IPS-18c (cell line): ENCODE results near the gene QARS1.
A peak's percentile ranks its signal among the peaks of the same experiment; 100 is the strongest.

Experiments
- H3K4me3 ChIP-seq: 2 replicates; pipeline ENCODE4 v1.7.0; 2013; ENCODE audit warnings: low read depth, mild to moderate bottlenecking, low read length, moderate library complexity; ENCODE audit not compliant: insufficient read depth
- H3K9me3 ChIP-seq: one replicate; pipeline ENCODE4 v1.6.1; 2013; ENCODE audit warnings: mild to moderate bottlenecking, low read length, moderate library complexity; ENCODE audit not compliant: control insufficient read depth, insufficient read depth

The QARS1 gene

DNA sequence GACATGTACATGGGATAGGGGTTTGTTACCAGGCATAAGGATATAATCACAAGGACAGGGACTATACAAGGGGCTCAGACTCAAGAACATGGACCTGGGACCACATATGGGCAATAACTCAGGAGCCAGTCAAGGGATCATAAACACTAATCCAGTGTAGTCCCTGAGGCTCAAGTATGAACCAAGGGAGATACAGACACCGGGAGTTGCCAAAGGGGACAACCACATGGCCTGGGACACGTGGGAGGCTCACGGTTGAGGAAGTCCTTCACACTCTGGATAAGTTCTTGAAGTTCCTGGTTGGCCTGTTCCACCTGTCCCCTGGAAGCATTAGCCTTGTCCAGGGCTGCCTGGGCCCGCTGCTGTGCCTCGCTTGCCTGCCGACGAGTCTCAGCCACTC is 17.9 kb upstream of the QARS1 start:
- Histone ChIP-seq H3K9me3 (no peaks in the 10 kb centered on the region), H3K4me3 (no peak overlapping the region)

DNA sequence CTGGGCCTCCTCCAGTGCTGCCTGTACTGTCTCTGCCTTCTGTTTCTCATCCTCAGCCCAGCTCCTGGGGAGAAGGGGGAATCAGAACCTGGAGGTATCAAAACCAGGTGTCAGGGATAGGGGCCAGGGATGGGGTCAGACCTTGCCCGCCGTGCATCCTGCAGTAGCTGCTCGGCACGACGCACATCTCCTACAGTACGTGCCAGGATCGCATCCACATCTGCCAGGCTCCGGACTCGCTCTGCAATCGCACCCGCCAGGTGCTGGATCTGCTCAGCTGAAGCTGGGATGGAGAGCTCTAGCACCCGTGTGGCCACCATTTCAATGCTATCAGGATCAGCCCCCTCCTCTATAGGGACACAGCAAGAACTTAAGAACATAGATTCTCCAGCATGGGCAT is 17.5 kb upstream of the QARS1 start:
- Histone ChIP-seq H3K9me3 (no peaks in the 10 kb centered on the region), H3K4me3 (no peak overlapping the region)

DNA sequence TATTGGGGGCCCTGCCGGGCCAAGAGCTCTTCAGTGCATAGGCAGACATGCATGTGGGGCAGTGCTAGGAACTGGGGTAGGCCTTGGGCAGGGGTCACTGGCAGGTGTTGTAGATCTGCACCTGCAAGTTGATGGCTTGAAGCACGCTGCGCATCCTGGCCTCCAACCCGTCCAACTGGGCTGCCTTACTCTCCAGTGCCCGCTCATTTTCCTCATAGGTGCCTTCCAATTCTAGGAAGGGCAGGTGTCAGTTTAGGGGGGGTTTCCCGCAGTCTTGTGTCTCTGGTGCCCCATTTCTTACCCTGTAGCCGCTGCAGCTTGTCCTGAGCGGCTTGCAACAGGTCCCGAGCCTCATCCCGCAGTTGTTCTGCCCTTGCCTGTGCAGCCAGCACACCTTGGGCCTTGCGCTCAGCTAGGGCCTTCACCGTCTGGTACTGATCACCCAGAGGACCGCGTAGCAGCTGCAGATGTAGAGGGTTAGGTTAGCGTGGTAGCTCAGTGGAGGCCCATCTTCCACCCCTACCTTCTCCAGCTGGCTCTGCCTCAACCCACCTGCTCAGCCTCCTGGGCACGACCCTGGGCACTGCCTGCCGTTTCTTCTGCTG is 16.7 kb upstream of the QARS1 start:
- Histone ChIP-seq H3K4me3 (peak overlapping the region; percentile 99), H3K9me3 (no peaks in the 10 kb centered on the region)

- H3K9me3 ChIP-seq: no peaks in the 10 kb centered on the region
Measured at GRCh38 chr3:49120438-49121131, 16.0 kb upstream of the QARS1 start, which contains the start of gene USP19. Gene USP19, minus strand, starts transcription at chr3:49120823. Its CDS starts 1,678 bp downstream, at chr3:49119145.

GRCh38 chr3:49120096-49120437 is 15.5 kb upstream of the QARS1 start:
- Histone ChIP-seq H3K9me3 (no peaks in the 10 kb centered on the region), H3K4me3 (peak overlapping the region; percentile 99)

More at GRCh38 chr3:49120438-49121131, 16.0 kb upstream of the QARS1 start, which contains the start of gene USP19:
- H3K4me3 ChIP-seq: peak within 1 kb of the TSS; percentile 99

DNA sequence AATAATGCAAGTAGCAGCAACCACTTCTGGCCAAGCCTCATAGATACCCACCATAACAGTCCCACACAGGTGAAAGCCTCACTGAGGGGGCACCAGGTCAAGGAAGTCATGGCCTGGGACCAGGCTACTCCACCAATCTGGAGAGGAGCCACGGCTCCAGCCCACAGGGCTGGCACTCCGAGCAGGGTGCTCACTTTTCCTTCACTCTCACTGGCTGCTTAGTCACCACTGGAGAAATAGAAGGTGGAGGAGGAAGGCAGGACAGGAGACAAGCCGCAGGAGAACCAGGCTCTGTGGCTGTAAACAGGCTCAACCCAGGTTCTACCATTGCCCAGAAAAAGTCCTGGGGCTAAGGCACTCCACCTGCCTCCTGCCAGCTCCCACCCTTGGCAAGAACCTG is 14.9 kb upstream of the QARS1 start:
- Histone ChIP-seq H3K4me3 (peak overlapping the region; percentile 99), H3K9me3 (no peaks in the 10 kb centered on the region)

DNA sequence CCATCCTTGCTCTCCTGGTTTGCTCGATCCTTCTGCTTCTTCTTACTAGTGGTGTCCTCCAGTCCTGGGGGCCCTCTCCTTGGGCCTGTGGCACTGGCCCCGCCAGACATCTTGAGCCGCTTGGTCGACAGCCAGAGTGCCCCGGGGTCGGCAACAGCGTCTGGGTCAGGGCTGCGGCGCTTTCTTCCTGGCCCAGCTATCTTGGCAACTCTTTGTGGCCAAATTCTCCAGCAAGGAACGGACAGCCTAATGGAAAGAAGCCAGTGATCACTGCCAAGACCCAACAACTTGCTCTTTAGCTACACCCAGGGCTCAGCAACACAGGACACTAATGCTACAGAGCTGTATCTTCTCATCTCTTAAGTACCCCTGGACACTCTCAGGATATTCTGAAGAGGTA is 14.5 kb upstream of the QARS1 start:
- no peak overlapping the region for H3K4me3 ChIP-seq
- no peaks in the 10 kb centered on the region for H3K9me3 ChIP-seq

DNA sequence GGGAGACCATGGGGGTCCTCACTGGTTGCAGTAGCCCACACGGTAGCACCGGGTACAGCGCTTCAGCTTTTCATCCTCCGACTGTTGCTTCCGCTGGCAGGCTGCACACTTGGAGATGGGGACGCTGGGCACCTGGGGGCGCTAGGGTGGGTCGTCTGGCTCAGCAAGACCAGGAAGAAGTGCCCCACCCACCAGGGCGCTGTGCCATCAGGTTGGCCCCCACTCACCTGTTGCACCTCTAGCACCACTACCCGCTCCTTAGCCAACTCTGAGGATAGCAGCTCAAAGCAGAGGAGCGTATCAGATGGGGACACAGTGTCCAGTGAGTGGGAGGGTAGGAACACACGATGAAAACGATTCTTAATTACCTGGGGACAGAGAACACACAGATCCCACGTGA is 7.7 kb upstream of the QARS1 start:
- Histone ChIP-seq H3K4me3 (no peak overlapping the region), H3K9me3 (no peaks in the 10 kb centered on the region)

- H3K4me3 ChIP-seq: no peak overlapping the region
- no peaks in the 10 kb centered on the region for H3K9me3 ChIP-seq
Measured at GRCh38 chr3:49111347-49111746, 6.8 kb upstream of the QARS1 start.

DNA sequence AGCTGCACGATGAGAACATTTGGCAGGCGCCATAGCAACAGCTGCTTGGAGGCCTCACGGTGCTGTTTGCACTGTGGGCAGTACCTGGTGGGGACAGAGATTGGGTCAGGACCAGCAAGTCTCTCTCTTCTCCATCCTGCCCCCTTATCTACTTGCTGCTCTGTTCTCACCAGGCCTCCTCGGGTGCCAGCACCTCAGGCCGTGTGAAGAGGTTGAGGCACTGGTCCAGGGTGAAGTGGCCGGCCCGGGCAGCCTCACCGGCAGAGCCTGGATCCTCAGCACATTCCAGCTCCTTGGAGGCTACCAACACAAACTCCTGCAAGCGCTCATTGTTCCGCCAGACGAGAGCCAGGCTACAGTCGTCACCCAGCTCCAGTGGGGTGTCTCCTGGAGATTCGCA is 6.2 kb upstream of the QARS1 start:
- H3K9me3 ChIP-seq: no peaks in the 10 kb centered on the region
- H3K4me3 ChIP-seq: no peak overlapping the region

DNA sequence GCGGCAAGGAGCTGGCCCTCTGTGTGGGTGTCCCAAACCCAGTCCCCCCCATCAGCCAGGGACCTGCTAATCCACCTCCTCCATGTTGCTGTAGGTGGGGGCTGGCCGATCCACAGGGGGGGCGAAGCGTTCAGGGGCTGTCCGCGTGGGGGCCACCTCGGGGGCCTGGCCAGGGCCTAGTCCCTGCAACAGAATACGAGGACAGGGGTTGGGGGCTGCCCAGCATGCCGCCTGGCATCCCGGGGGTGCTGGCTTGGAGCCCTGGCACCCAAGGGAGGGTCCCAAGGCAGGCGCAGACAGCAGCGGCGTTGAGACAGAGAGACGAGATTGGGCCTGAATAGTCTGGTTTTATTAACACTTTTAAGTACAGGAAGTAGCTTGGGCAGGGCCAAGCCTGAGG is 3.8 kb upstream of the QARS1 start:
- Histone ChIP-seq H3K9me3 (no peaks in the 10 kb centered on the region), H3K4me3 (no peak overlapping the region)

GRCh38 chr3:49104052-49104426 is 518 bp downstream of the QARS1 start:
- H3K9me3 ChIP-seq: peaks cover 4% of the 10 kb centered on the region
- peak overlapping the region; percentile 92 for H3K4me3 ChIP-seq

GRCh38 chr3:49100046-49100615 is 4.4 kb downstream of the QARS1 start:
- H3K4me3 ChIP-seq: no peak overlapping the region
- H3K9me3 ChIP-seq: peaks cover 4% of the 10 kb centered on the region

- no peak overlapping the region for H3K4me3 ChIP-seq
- H3K9me3 ChIP-seq: peaks cover 4% of the 10 kb centered on the region
Measured at GRCh38 chr3:49098910-49099630, 5.5 kb downstream of the QARS1 start.

DNA sequence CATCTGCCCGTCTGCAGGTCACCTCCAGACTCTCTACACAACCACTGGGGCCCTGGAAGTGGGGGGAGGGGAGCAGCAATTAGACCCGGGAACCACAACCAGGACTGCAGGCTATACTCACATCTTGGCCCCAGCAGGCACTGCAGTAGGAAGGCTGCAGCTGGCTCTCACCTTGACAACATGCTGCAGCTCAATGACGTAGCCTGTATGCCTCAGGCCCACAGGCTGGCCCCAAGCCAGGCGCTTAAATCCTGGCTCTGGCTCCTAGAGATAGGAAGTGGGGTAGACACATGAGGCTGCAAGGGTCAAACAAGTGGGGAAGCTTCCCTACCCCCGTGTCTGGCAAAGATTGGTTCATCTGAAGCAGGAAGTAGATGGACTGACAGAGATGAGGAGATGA is 6.1 kb downstream of the QARS1 start:
- Histone ChIP-seq H3K4me3 (no peak overlapping the region), H3K9me3 (peaks cover 4% of the 10 kb centered on the region)

DNA sequence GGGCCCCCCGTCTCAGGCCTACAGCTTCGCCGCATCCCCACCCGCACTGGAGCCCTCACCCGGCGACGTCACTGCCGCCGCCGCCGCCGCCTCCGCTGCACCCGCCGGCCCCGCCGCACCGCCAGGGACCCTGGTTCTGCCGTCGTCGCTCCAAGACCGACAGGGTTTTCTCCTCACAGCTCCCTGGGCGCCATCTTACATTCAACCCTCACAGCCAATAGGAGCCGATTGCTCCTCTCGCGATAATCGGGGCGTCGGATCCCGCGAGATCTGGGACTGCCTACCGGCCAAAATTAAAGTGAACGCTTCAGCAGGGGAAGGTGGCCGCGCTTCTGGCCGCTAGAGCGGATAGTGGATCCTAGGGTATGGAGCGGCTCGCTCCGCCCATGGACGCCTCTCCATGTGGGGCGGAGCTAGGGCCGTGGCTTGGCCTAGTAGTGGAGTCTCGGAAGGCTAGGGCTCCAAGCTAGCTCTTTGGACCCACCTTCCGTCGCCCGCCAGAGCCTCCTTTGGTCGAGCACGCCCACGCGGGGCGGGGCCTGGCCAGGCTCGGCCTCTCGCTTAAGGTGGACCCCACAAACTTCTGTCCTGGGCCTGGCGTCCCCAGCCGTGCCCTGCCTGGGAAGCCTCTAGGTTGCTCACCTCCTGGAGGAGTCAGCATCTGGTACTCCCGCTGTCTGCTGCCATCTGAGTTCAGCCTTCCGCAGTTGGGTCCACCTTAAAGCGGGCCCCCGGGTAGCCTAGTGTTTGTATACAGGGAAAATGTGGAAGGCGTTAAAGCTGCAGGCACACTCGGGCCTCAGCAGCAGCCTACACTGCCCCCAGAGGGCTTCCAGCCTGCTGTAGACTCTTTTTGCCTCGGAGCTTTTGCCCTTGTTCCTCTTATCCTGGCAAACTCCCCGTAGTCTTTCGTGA is 10.4 kb downstream of the QARS1 start, which contains the start of gene QRICH1:
QRICH1 (minus strand) TSS at position 219 of the 915 bp plus-strand sequence. CDS start 17,054 bp downstream, outside the sequence.
- no peaks in the 10 kb centered on the region for H3K9me3 ChIP-seq
- peak within 1 kb of the TSS; percentile 72 for H3K4me3 ChIP-seq
